ENCODE measurements around the gene NAP1L4. TPM values are rescaled to one million over a fixed set of nuclear protein-coding genes. Genes with fewer than 3 reads are reported as not detected.

The NAP1L4 gene
- total RNA-seq, 1 experiment from 2014 or later, result 144 TPM

DNA sequence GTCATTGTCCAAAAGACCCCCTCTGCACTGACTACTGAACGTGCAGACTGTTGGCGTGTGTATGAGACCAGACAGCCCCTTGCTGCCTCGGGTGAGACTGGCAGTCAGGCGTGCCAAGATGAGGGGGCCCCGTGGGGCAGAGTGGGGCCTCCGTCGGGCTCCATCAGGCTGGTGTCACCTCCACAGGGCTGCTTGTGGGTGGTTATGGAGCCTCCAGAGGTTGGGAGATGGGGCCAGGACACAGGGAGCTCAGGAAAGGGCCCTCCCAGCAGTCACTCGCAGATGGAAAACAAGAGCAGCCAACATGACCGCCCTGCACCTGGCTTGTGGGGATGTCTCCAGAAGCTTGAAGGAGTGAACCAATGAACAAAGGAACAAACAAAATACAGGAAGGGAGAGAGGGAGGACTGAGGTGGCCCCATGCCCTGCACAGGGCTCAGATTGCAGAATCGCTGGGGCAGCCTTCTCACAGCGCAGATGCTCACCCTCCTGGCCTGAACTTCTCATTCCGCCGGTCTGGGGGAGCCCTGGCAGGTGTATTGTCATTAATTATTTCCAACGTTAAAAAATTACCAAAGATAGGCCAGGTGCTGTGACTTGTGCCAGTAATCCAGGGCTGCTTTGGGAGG, 57.4 kb downstream of the NAP1L4 start:
- no peaks in the 10 kb centered on the region for H3K9me2 ChIP-seq (ENCODE audit: insufficient read depth)
- ChIA-PET RAD21 (ENCODE audit: low non-redundant PET in 1 of 2, low total read pairs in 2 of 2, uncharacterized antibody in 2 of 2, unreplicated experiment in 2 of 2) (no interaction called here), POLR2A (interaction anchor here (1.0 kb wide), 1 partner anchor 23 kb away, joined by 3 read pairs; no protein-coding TSS in a partner anchor), CTCF (interaction anchor here (1.9 to 3.4 kb wide), 2 partner anchors 157 to 401 kb away, joined by 6 to 11 read pairs; no protein-coding TSS in a partner anchor)
- H4K20me1 ChIP-seq (ENCODE audit: insufficient read depth), result no peaks in the 10 kb centered on the region
- intact Hi-C loops (cut with micrococcal nuclease), result no loop called here
- no peak overlapping the region; the same call in 1 of the 2 replicates for H3K27ac ChIP-seq (ENCODE audit: low read depth, low read length)
- DNase-seq (ENCODE audit: low read depth, low spot score) (no peak), ATAC-seq (no peak)
- H3K9me3 ChIP-seq (ENCODE audit: control insufficient read depth in 1 of 2, insufficient read depth in 1 of 2, low read depth in 1 of 2, low read length in 2 of 2), result peaks cover 0 to 9% of the 10 kb centered on the region in 2 experiments; a peak in 1 of 4 replicates
- no peak overlapping the region for H3K4me3 ChIP-seq (replicated peaks in 1 of 2; ENCODE audit: low read depth in 1 of 2, low read length in 2 of 2)
- H3K79me2 ChIP-seq (ENCODE audit: insufficient read depth, low read length), result no peaks in the 10 kb centered on the region
- H3K27me3 ChIP-seq (ENCODE audit: insufficient read depth, low read length), result no peaks in the 10 kb centered on the region
- no peak overlapping the region for H2AFZ ChIP-seq (ENCODE audit: low read depth, low read length, poor library complexity, severe bottlenecking)
- no peak for TF ChIP-seq POLR2A (IDR thresholded peaks at IDR 0.05; ENCODE audit: borderline replicate concordance, extremely low read depth, insufficient read depth, insufficient read length)
- TF ChIP-seq SIN3A (IDR thresholded peaks at IDR 0.05; ENCODE audit: low read depth), result no peak
- TF ChIP-seq SRF (IDR thresholded peaks at IDR 0.05; ENCODE audit: low read depth), result no peak
- TF ChIP-seq, protein P1, sequence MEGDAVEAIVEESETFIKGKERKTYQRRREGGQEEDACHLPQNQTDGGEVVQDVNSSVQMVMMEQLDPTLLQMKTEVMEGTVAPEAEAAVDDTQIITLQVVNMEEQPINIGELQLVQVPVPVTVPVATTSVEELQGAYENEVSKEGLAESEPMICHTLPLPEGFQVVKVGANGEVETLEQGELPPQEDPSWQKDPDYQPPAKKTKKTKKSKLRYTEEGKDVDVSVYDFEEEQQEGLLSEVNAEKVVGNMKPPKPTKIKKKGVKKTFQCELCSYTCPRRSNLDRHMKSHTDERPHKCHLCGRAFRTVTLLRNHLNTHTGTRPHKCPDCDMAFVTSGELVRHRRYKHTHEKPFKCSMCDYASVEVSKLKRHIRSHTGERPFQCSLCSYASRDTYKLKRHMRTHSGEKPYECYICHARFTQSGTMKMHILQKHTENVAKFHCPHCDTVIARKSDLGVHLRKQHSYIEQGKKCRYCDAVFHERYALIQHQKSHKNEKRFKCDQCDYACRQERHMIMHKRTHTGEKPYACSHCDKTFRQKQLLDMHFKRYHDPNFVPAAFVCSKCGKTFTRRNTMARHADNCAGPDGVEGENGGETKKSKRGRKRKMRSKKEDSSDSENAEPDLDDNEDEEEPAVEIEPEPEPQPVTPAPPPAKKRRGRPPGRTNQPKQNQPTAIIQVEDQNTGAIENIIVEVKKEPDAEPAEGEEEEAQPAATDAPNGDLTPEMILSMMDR (IDR thresholded peaks at IDR 0.05 in 2 of 3, conservative IDR thresholded peaks at IDR 0.05 in 1 of 3; ENCODE audit: borderline replicate concordance in 1 of 3, insufficient read depth in 1 of 3, low read depth in 2 of 3, low read length in 2 of 3), result no peak
- TF ChIP-seq, protein P2, sequence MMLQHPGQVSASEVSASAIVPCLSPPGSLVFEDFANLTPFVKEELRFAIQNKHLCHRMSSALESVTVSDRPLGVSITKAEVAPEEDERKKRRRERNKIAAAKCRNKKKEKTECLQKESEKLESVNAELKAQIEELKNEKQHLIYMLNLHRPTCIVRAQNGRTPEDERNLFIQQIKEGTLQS (IDR thresholded peaks at IDR 0.05), result no peak
- TF ChIP-seq CBX3 (IDR thresholded peaks at IDR 0.05; ENCODE audit: low read depth), result no peak
- TF ChIP-seq, protein P3, sequence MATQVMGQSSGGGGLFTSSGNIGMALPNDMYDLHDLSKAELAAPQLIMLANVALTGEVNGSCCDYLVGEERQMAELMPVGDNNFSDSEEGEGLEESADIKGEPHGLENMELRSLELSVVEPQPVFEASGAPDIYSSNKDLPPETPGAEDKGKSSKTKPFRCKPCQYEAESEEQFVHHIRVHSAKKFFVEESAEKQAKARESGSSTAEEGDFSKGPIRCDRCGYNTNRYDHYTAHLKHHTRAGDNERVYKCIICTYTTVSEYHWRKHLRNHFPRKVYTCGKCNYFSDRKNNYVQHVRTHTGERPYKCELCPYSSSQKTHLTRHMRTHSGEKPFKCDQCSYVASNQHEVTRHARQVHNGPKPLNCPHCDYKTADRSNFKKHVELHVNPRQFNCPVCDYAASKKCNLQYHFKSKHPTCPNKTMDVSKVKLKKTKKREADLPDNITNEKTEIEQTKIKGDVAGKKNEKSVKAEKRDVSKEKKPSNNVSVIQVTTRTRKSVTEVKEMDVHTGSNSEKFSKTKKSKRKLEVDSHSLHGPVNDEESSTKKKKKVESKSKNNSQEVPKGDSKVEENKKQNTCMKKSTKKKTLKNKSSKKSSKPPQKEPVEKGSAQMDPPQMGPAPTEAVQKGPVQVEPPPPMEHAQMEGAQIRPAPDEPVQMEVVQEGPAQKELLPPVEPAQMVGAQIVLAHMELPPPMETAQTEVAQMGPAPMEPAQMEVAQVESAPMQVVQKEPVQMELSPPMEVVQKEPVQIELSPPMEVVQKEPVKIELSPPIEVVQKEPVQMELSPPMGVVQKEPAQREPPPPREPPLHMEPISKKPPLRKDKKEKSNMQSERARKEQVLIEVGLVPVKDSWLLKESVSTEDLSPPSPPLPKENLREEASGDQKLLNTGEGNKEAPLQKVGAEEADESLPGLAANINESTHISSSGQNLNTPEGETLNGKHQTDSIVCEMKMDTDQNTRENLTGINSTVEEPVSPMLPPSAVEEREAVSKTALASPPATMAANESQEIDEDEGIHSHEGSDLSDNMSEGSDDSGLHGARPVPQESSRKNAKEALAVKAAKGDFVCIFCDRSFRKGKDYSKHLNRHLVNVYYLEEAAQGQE (IDR thresholded peaks at IDR 0.05; ENCODE audit: low read depth), result no peak
- TF ChIP-seq FOSL1 (IDR thresholded peaks at IDR 0.05; ENCODE audit: low read depth), result no peak
- no peak for TF ChIP-seq EZH2 (IDR thresholded peaks at IDR 0.05)
- TF ChIP-seq POLR2AphosphoS5 (IDR thresholded peaks at IDR 0.05; ENCODE audit: low read depth, low read length), result no peak
- H3K4me1 ChIP-seq (ENCODE audit: control insufficient read depth in 1 of 2, insufficient read depth in 2 of 2, low read length in 2 of 2), result peaks cover 34 to 46% of the 10 kb centered on the region in 2 experiments
- BruUV-seq (replicated peaks), result no TSS peak
- H3K36me3 ChIP-seq (ENCODE audit: control insufficient read depth in 1 of 2, insufficient read depth in 2 of 2, low read length in 2 of 2), result peaks cover 0 to 9% of the 10 kb centered on the region in 2 experiments; a peak in 1 of 4 replicates
- no peak overlapping the region for H3K9ac ChIP-seq (ENCODE audit: low read length)
- H3K4me2 ChIP-seq (ENCODE audit: low read length), result no peak overlapping the region

Measured in HCT116 (cell line).